Measurements from ENCODE around the gene CALCOCO1. TPM values are rescaled to one million over a fixed set of nuclear protein-coding genes. Genes with fewer than 3 reads are reported as not detected.

Gene CALCOCO1
- total and polyA plus RNA-seq, 2 of the 8 experiments (the other 6 are each of a cell fraction or from before 2014, with no cell fraction given) = 20.3 to 39.3 TPM

DNA sequence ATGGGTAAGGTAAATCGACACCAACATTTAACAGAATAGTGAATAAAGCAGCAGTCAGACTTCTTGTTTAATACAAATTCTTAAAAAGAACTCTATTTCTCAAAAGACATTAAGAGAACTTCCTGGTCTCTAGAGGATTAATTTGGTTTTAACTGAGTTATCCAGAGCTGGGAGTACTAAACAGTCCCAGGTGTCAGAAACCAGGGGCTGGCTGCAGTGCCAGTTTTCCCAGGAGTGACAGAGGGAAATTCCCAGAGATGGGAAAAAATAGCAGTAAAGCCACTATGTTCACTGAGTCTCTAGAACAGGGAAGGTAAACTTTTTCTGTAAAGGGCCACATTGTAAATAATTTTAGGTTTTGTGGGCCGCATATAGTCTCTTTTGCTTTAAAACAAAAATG is 60.2 kb downstream of the CALCOCO1 start (continued):
- TF ChIP-seq, protein P1, sequence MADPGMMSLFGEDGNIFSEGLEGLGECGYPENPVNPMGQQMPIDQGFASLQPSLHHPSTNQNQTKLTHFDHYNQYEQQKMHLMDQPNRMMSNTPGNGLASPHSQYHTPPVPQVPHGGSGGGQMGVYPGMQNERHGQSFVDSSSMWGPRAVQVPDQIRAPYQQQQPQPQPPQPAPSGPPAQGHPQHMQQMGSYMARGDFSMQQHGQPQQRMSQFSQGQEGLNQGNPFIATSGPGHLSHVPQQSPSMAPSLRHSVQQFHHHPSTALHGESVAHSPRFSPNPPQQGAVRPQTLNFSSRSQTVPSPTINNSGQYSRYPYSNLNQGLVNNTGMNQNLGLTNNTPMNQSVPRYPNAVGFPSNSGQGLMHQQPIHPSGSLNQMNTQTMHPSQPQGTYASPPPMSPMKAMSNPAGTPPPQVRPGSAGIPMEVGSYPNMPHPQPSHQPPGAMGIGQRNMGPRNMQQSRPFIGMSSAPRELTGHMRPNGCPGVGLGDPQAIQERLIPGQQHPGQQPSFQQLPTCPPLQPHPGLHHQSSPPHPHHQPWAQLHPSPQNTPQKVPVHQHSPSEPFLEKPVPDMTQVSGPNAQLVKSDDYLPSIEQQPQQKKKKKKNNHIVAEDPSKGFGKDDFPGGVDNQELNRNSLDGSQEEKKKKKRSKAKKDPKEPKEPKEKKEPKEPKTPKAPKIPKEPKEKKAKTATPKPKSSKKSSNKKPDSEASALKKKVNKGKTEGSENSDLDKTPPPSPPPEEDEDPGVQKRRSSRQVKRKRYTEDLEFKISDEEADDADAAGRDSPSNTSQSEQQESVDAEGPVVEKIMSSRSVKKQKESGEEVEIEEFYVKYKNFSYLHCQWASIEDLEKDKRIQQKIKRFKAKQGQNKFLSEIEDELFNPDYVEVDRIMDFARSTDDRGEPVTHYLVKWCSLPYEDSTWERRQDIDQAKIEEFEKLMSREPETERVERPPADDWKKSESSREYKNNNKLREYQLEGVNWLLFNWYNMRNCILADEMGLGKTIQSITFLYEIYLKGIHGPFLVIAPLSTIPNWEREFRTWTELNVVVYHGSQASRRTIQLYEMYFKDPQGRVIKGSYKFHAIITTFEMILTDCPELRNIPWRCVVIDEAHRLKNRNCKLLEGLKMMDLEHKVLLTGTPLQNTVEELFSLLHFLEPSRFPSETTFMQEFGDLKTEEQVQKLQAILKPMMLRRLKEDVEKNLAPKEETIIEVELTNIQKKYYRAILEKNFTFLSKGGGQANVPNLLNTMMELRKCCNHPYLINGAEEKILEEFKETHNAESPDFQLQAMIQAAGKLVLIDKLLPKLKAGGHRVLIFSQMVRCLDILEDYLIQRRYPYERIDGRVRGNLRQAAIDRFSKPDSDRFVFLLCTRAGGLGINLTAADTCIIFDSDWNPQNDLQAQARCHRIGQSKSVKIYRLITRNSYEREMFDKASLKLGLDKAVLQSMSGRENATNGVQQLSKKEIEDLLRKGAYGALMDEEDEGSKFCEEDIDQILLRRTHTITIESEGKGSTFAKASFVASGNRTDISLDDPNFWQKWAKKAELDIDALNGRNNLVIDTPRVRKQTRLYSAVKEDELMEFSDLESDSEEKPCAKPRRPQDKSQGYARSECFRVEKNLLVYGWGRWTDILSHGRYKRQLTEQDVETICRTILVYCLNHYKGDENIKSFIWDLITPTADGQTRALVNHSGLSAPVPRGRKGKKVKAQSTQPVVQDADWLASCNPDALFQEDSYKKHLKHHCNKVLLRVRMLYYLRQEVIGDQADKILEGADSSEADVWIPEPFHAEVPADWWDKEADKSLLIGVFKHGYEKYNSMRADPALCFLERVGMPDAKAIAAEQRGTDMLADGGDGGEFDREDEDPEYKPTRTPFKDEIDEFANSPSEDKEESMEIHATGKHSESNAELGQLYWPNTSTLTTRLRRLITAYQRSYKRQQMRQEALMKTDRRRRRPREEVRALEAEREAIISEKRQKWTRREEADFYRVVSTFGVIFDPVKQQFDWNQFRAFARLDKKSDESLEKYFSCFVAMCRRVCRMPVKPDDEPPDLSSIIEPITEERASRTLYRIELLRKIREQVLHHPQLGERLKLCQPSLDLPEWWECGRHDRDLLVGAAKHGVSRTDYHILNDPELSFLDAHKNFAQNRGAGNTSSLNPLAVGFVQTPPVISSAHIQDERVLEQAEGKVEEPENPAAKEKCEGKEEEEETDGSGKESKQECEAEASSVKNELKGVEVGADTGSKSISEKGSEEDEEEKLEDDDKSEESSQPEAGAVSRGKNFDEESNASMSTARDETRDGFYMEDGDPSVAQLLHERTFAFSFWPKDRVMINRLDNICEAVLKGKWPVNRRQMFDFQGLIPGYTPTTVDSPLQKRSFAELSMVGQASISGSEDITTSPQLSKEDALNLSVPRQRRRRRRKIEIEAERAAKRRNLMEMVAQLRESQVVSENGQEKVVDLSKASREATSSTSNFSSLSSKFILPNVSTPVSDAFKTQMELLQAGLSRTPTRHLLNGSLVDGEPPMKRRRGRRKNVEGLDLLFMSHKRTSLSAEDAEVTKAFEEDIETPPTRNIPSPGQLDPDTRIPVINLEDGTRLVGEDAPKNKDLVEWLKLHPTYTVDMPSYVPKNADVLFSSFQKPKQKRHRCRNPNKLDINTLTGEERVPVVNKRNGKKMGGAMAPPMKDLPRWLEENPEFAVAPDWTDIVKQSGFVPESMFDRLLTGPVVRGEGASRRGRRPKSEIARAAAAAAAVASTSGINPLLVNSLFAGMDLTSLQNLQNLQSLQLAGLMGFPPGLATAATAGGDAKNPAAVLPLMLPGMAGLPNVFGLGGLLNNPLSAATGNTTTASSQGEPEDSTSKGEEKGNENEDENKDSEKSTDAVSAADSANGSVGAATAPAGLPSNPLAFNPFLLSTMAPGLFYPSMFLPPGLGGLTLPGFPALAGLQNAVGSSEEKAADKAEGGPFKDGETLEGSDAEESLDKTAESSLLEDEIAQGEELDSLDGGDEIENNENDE (IDR thresholded peaks at IDR 0.05; ENCODE audit: insufficient replicate concordance, low read length) = no peak
- no peak for TF ChIP-seq CHD2 (IDR thresholded peaks at IDR 0.05; ENCODE audit: low read length)
- TF ChIP-seq HDAC6 (IDR thresholded peaks at IDR 0.05; ENCODE audit: low read depth, low read length) = no peak
- TF ChIP-seq POU5F1 (IDR thresholded peaks at IDR 0.05; ENCODE audit: low read depth, low read length) = no peak
- no peak for TF ChIP-seq KDM4A (IDR thresholded peaks at IDR 0.05; ENCODE audit: low read depth, low read length, severe bottlenecking)
- no peak for TF ChIP-seq GABPA (IDR thresholded peaks at IDR 0.05; ENCODE audit: borderline replicate concordance, insufficient read depth, low read length)
